Measurements from ENCODE around the gene FTO.

The FTO gene

DNA sequence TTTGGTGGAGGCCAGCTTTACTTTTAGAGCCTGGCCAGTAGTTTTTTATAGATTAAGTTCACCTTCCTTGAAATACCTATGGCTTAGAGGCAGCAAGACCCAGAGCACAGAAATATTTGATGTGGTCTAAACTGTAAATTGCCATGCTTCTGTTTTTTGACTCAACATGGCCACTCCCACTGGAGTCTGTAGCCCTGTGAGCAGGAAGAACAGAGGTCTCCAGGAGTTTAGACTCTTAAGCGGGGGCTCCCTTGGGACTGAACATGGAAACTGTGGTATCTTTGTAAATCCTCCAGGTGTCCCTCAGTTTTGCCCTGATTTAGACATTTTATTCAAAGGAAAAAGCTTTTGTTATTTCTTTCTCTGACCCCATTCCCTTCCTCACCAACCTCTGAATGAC is 145.6 kb downstream of the FTO start:
- no peak overlapping the region for H3K4me3 ChIP-seq (ENCODE audit: low read length in 2 of 2)

DNA sequence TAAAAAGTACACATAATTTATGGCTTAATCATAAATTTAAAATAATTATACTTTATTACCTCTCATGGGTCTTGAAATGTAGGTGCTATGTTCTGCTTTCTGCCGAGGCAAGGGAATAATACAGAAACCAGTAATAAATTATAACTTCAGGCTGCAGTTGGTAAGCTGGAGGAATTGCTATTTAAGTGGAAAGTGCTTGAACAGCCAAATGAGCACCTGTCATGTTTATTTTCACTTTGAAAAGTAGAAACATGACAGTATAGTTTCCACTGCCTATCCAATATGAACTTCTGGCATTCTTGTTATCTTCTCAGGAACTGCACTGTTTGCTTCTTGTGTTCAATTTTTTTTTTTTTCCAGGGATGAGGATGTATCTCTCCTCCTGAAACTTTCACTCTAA is 146.0 kb downstream of the FTO start:
- Histone ChIP-seq H3K79me1 (ENCODE audit: low read depth, low read length) (no peaks in the 10 kb centered on the region), H3K9me3 (replicated peaks in 1 of 2; ENCODE audit: control insufficient read depth in 2 of 2, insufficient read depth in 1 of 2, low read depth in 1 of 2, low read length in 2 of 2) (no peaks in the 10 kb centered on the region), H2BK12ac (ENCODE audit: low read length) (no peak overlapping the region)

More for the DNA sequence above, 145.6 kb downstream of the FTO start:
- Histone ChIP-seq H4K91ac (ENCODE audit: low read depth, low read length, poor library complexity) (no peak overlapping the region), H3K27ac (replicated peaks; ENCODE audit: low read length) (no peak overlapping the region), H3K27me3 (ENCODE audit: control insufficient read depth in 3 of 3, insufficient read depth in 3 of 3, low read depth in 1 of 3, low read length in 3 of 3) (no peaks in the 10 kb centered on the region), H3K4me2 (ENCODE audit: insufficient read depth, low read length, poor library complexity, severe bottlenecking) (no peak overlapping the region), H3K14ac (ENCODE audit: low read length) (no peak overlapping the region), H2BK120ac (ENCODE audit: low read depth, low read length) (no peak overlapping the region), H3K18ac (ENCODE audit: low read length) (no peak overlapping the region), H2AK5ac (ENCODE audit: low read depth, low read length) (no peak overlapping the region), H3K9me3 (replicated peaks in 1 of 2; ENCODE audit: control insufficient read depth in 2 of 2, insufficient read depth in 1 of 2, low read depth in 1 of 2, low read length in 2 of 2) (no peaks in the 10 kb centered on the region), H3K36me3 (replicated peaks in 1 of 2; ENCODE audit: control insufficient read depth in 2 of 2, insufficient read depth in 2 of 2, low read length in 2 of 2) (peaks cover 0 to 2% of the 10 kb centered on the region in 2 donors), H2BK5ac (ENCODE audit: low read length) (no peak overlapping the region), H3K9ac (ENCODE audit: low read depth, low read length, poor library complexity) (no peak overlapping the region), H2BK15ac (ENCODE audit: low read length) (no peak overlapping the region), H3K4me1 (ENCODE audit: control insufficient read depth in 2 of 2, insufficient read depth in 1 of 2, low read depth in 1 of 2, low read length in 2 of 2) (no peaks in the 10 kb centered on the region), H4K8ac (ENCODE audit: low read depth, low read length) (no peak overlapping the region), H3K4ac (ENCODE audit: low read length) (no peak overlapping the region), H2AFZ (ENCODE audit: low read length) (no peak overlapping the region), H3K79me1 (ENCODE audit: low read depth, low read length) (no peaks in the 10 kb centered on the region), H3K23ac (ENCODE audit: low read depth, low read length, poor library complexity) (no peak overlapping the region), H2BK12ac (ENCODE audit: low read length) (no peak overlapping the region)
- DNase-seq (ENCODE audit: low spot score) = no peak
- no CpG with 5 or more reads among the region's 1 CpG for WGBS, 2 donors (ENCODE audit: extremely low coverage in 2 of 2, insufficient read length in 2 of 2, insufficient replicate concordance in 1 of 2)

DNA sequence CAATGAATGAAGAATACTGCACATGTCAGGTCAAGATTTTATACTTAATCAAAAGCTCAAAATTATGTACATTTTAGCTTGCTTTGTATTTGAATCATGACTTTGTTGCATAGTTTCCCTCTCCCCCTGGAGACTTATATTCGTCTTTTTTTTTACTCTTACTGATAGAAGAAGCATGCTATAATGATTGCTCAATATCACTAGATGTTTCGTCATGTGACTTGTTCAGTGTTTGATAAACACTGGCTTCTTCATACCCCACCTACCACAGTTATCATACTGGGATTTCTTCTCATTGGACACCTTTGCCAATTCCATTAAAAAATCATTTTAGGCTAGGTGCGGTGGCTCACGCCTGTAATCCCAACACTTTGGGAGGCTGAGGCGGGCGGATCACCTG is 148.7 kb downstream of the FTO start:
- Histone ChIP-seq H3K4me3 (ENCODE audit: low read length in 2 of 2) (no peak overlapping the region), H4K8ac (ENCODE audit: low read depth, low read length) (no peak overlapping the region), H3K27me3 (ENCODE audit: control insufficient read depth in 3 of 3, insufficient read depth in 3 of 3, low read depth in 1 of 3, low read length in 3 of 3) (no peaks in the 10 kb centered on the region), H3K14ac (ENCODE audit: low read length) (no peak overlapping the region), H3K23ac (ENCODE audit: low read depth, low read length, poor library complexity) (no peak overlapping the region), H2BK12ac (ENCODE audit: low read length) (no peak overlapping the region), H3K4me2 (ENCODE audit: insufficient read depth, low read length, poor library complexity, severe bottlenecking) (no peak overlapping the region), H2BK120ac (ENCODE audit: low read depth, low read length) (no peak overlapping the region), H3K9ac (ENCODE audit: low read depth, low read length, poor library complexity) (no peak overlapping the region), H3K27ac (replicated peaks; ENCODE audit: low read length) (no peak overlapping the region), H2BK5ac (ENCODE audit: low read length) (no peak overlapping the region), H4K91ac (ENCODE audit: low read depth, low read length, poor library complexity) (no peak overlapping the region), H2BK15ac (ENCODE audit: low read length) (no peak overlapping the region), H3K4me1 (ENCODE audit: control insufficient read depth in 2 of 2, insufficient read depth in 1 of 2, low read depth in 1 of 2, low read length in 2 of 2) (peaks cover 0 to 1% of the 10 kb centered on the region in 2 donors), H2AK5ac (ENCODE audit: low read depth, low read length) (no peak overlapping the region), H3K4ac (ENCODE audit: low read length) (no peak overlapping the region), H2AFZ (ENCODE audit: low read length) (no peak overlapping the region), H3K9me3 (replicated peaks in 1 of 2; ENCODE audit: control insufficient read depth in 2 of 2, insufficient read depth in 1 of 2, low read depth in 1 of 2, low read length in 2 of 2) (no peaks in the 10 kb centered on the region), H3K36me3 (replicated peaks in 1 of 2; ENCODE audit: control insufficient read depth in 2 of 2, insufficient read depth in 2 of 2, low read length in 2 of 2) (no peaks in the 10 kb centered on the region), H3K79me1 (ENCODE audit: low read depth, low read length) (no peaks in the 10 kb centered on the region), H3K18ac (ENCODE audit: low read length) (no peak overlapping the region)
- WGBS, 2 donors (ENCODE audit: extremely low coverage in 2 of 2, insufficient read length in 2 of 2, insufficient replicate concordance in 1 of 2) = no CpG with 5 or more reads among the region's 6 CpGs
- no peak for DNase-seq (ENCODE audit: low spot score)

More for the DNA sequence above, 146.0 kb downstream of the FTO start:
- H3K4me3 ChIP-seq (ENCODE audit: low read length in 2 of 2) = no peak overlapping the region
- H3K14ac ChIP-seq (ENCODE audit: low read length) = no peak overlapping the region
- H2BK120ac ChIP-seq (ENCODE audit: low read depth, low read length) = no peak overlapping the region
- H2BK5ac ChIP-seq (ENCODE audit: low read length) = no peak overlapping the region
- H2AFZ ChIP-seq (ENCODE audit: low read length) = no peak overlapping the region
- no peak overlapping the region for H3K18ac ChIP-seq (ENCODE audit: low read length)
- no peak overlapping the region for H4K91ac ChIP-seq (ENCODE audit: low read depth, low read length, poor library complexity)
- no peaks in the 10 kb centered on the region for H3K27me3 ChIP-seq (ENCODE audit: control insufficient read depth in 3 of 3, insufficient read depth in 3 of 3, low read depth in 1 of 3, low read length in 3 of 3)
- H2AK5ac ChIP-seq (ENCODE audit: low read depth, low read length) = no peak overlapping the region
- H3K27ac ChIP-seq (replicated peaks; ENCODE audit: low read length) = no peak overlapping the region
- H3K23ac ChIP-seq (ENCODE audit: low read depth, low read length, poor library complexity) = no peak overlapping the region
- H3K9ac ChIP-seq (ENCODE audit: low read depth, low read length, poor library complexity) = no peak overlapping the region
- DNase-seq (ENCODE audit: low spot score) = no peak
- no peak overlapping the region for H3K4me2 ChIP-seq (ENCODE audit: insufficient read depth, low read length, poor library complexity, severe bottlenecking)
- H3K4ac ChIP-seq (ENCODE audit: low read length) = no peak overlapping the region
- no peak overlapping the region for H4K8ac ChIP-seq (ENCODE audit: low read depth, low read length)
- no CpG with 5 or more reads among the region's 1 CpG for WGBS, 2 donors (ENCODE audit: extremely low coverage in 2 of 2, insufficient read length in 2 of 2, insufficient replicate concordance in 1 of 2)
- no peaks in the 10 kb centered on the region for H3K4me1 ChIP-seq (ENCODE audit: control insufficient read depth in 2 of 2, insufficient read depth in 1 of 2, low read depth in 1 of 2, low read length in 2 of 2)
- H3K36me3 ChIP-seq (replicated peaks in 1 of 2; ENCODE audit: control insufficient read depth in 2 of 2, insufficient read depth in 2 of 2, low read length in 2 of 2) = peaks cover 0 to 2% of the 10 kb centered on the region in 2 donors
- H2BK15ac ChIP-seq (ENCODE audit: low read length) = no peak overlapping the region

DNA sequence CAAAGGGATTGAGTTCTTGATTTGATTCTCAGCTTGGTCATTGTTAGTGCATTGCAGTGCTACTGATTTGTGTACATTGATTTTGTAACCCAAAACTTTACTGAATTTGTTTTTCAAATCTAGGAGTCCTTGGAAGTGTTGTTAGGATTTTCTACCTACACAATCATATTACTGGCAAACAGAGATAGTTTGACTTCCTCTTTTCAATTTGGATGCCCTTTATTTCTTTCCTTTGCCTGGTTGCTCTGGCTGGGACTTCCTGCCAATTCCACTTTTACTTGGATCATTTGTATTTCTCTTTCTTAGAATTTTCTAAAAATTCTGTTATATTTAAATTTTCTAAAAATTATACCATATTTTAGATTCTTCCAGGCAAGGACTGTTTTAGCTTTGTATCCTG is 151.1 kb downstream of the FTO start:
- H2BK15ac ChIP-seq (ENCODE audit: low read length) = no peak overlapping the region
- no peaks in the 10 kb centered on the region for H3K79me1 ChIP-seq (ENCODE audit: low read depth, low read length)
- H3K18ac ChIP-seq (ENCODE audit: low read length) = no peak overlapping the region
- H3K4me3 ChIP-seq (ENCODE audit: low read length in 2 of 2) = no peak overlapping the region
- H3K4ac ChIP-seq (ENCODE audit: low read length) = no peak overlapping the region
- no peak overlapping the region for H2BK5ac ChIP-seq (ENCODE audit: low read length)
- no peaks in the 10 kb centered on the region for H3K36me3 ChIP-seq (replicated peaks in 1 of 2; ENCODE audit: control insufficient read depth in 2 of 2, insufficient read depth in 2 of 2, low read length in 2 of 2)
- H3K9me3 ChIP-seq (replicated peaks in 1 of 2; ENCODE audit: control insufficient read depth in 2 of 2, insufficient read depth in 1 of 2, low read depth in 1 of 2, low read length in 2 of 2) = no peaks in the 10 kb centered on the region
- H2BK12ac ChIP-seq (ENCODE audit: low read length) = no peak overlapping the region
- H3K27ac ChIP-seq (replicated peaks; ENCODE audit: low read length) = no peak overlapping the region
- H3K4me2 ChIP-seq (ENCODE audit: insufficient read depth, low read length, poor library complexity, severe bottlenecking) = no peak overlapping the region
- DNase-seq (ENCODE audit: low spot score) = no peak
- H3K23ac ChIP-seq (ENCODE audit: low read depth, low read length, poor library complexity) = no peak overlapping the region
- no peak overlapping the region for H3K9ac ChIP-seq (ENCODE audit: low read depth, low read length, poor library complexity)
- H3K14ac ChIP-seq (ENCODE audit: low read length) = no peak overlapping the region
- H4K8ac ChIP-seq (ENCODE audit: low read depth, low read length) = no peak overlapping the region
- no peak overlapping the region for H2AFZ ChIP-seq (ENCODE audit: low read length)
- no peak overlapping the region for H4K91ac ChIP-seq (ENCODE audit: low read depth, low read length, poor library complexity)
- H2AK5ac ChIP-seq (ENCODE audit: low read depth, low read length) = no peak overlapping the region
- H3K27me3 ChIP-seq (ENCODE audit: control insufficient read depth in 3 of 3, insufficient read depth in 3 of 3, low read depth in 1 of 3, low read length in 3 of 3) = no peaks in the 10 kb centered on the region
- no peak overlapping the region for H2BK120ac ChIP-seq (ENCODE audit: low read depth, low read length)
- H3K4me1 ChIP-seq (ENCODE audit: control insufficient read depth in 2 of 2, insufficient read depth in 1 of 2, low read depth in 1 of 2, low read length in 2 of 2) = peaks cover 0 to 1% of the 10 kb centered on the region in 2 donors

Data from neuronal stem cell (in vitro differentiated cells).